ENCODE results near the gene C3orf80.
"Not testable (repeated sequence)": the region's sequence is repeated elsewhere in the genome, so short reads cannot be mapped to it uniquely, and the experiment has no call there.

C3orf80 gene

GRCh38 chr3:160213191-160213590 is 12.0 kb upstream of the C3orf80 start:
- DNase-seq (ENCODE audit: low spot score), result no peak

GRCh38 chr3:160217675-160218074 is 7.5 kb upstream of the C3orf80 start:
- no peak for DNase-seq (ENCODE audit: low spot score)

GRCh38 chr3:160218136-160218535 is 7.1 kb upstream of the C3orf80 start:
- no peak for DNase-seq (ENCODE audit: low spot score)

GRCh38 chr3:160220038-160220437 is 5.2 kb upstream of the C3orf80 start:
- DNase-seq (ENCODE audit: low spot score), result no peak

- no peak for DNase-seq (ENCODE audit: low spot score)
These were observed 4.2 kb upstream of the C3orf80 start for GRCh38 chr3:160221019-160221418.

GRCh38 chr3:160224256-160224655 is 966 bp upstream of the C3orf80 start:
- DNase-seq (ENCODE audit: low spot score), result no peak

- DNase-seq (ENCODE audit: low spot score), result no peak
These were observed 429 bp upstream of the C3orf80 start for GRCh38 chr3:160224811-160225175.

GRCh38 chr3:160226026-160226907 is 1.0 kb downstream of the C3orf80 start:
- peak; percentile 36 for DNase-seq (ENCODE audit: low spot score)

- no peak for DNase-seq (ENCODE audit: low spot score)
These were observed 2.2 kb downstream of the C3orf80 start for GRCh38 chr3:160227419-160227818.

- DNase-seq (ENCODE audit: low spot score), result no peak
These were observed 6.8 kb downstream of the C3orf80 start for GRCh38 chr3:160232014-160232413.

GRCh38 chr3:160240719-160241118 is 15.5 kb downstream of the C3orf80 start:
- DNase-seq (ENCODE audit: low spot score), result not testable (repeated sequence)

GRCh38 chr3:160245261-160245800 is 20.1 kb downstream of the C3orf80 start:
- DNase-seq (ENCODE audit: low spot score), result no peak

GRCh38 chr3:160247766-160248165 is 22.5 kb downstream of the C3orf80 start:
- DNase-seq (ENCODE audit: low spot score), result no peak

- DNase-seq (ENCODE audit: low spot score), result no peak
These were observed 28.1 kb downstream of the C3orf80 start for GRCh38 chr3:160253298-160253697.

- no peak for DNase-seq (ENCODE audit: low spot score)
These were observed 32.4 kb downstream of the C3orf80 start for GRCh38 chr3:160257606-160258005.

GRCh38 chr3:160259589-160259988 is 34.4 kb downstream of the C3orf80 start:
- DNase-seq (ENCODE audit: low spot score), result no peak

- no peak for DNase-seq (ENCODE audit: low spot score)
These were observed 35.5 kb downstream of the C3orf80 start for GRCh38 chr3:160260587-160261270.

GRCh38 chr3:160265088-160265487 is 39.9 kb downstream of the C3orf80 start:
- DNase-seq (ENCODE audit: low spot score), result no peak

All from AG08396 (cell line).